Spinal cord (tissue), 10 donors: ENCODE results near the gene ENGASE. TPM values are rescaled to one million over a fixed set of nuclear protein-coding genes. Genes with fewer than 3 reads are reported as not detected.
A peak's percentile ranks its signal among the peaks of the same experiment; 100 is the strongest.

Source experiments
- DNase-seq, 6 donors: peaks; one replicate each; pipeline versions ENCODE4 v3.0.0 to v3.0.0-alpha.2; 2013 to 2015; ENCODE audit warnings: low spot score in 6 of 6, low read depth in 4 of 6
- H3K27ac ChIP-seq: one replicate; pipeline ENCODE4 v1.5.1; 2013; ENCODE audit warnings: low read depth, low read length, control low read depth
- H3K27me3 ChIP-seq: one replicate; pipeline ENCODE4 v1.6.1; 2013; ENCODE audit warnings: low read length; ENCODE audit not compliant: control insufficient read depth, insufficient read depth
- H3K36me3 ChIP-seq: one replicate; pipeline ENCODE4 v1.6.1; 2013; ENCODE audit warnings: low read length; ENCODE audit not compliant: control insufficient read depth, insufficient read depth
- H3K4me1 ChIP-seq: one replicate; pipeline ENCODE4 v1.6.1; 2013; ENCODE audit warnings: low read length; ENCODE audit not compliant: control insufficient read depth, insufficient read depth
- H3K4me3 ChIP-seq: one replicate; pipeline ENCODE4 v1.5.1; 2013; ENCODE audit warnings: low read depth, low read length, control low read depth
- H3K9me3 ChIP-seq: one replicate; pipeline ENCODE4 v1.6.1; 2013; ENCODE audit warnings: low read length; ENCODE audit not compliant: control insufficient read depth, insufficient read depth
- WGBS: methylation state at CpG from one replicate; pipeline ENCODE4 v1.1.5; 2013; ENCODE audit warnings: missing lambda C conversion rate; ENCODE audit not compliant: insufficient coverage; 5-methylcytosine and 5-hydroxymethylcytosine counted together
- long read RNA-seq, 4 donors: transcript quantifications; one replicate each; lab custom pipeline, GENCODE V29; 2026
- polyA plus RNA-seq, 2 donors: library from polyadenylated mRNA; unstranded; fragments of 120-200 nt; gene quantifications; one replicate each; pipeline ENCODE4 v1.2.1, GENCODE V29; 2013; ENCODE audit not compliant: insufficient read length in 2 of 2
- total RNA-seq, 2 donors: library from RNA; depleted of rRNA in 1 of 2; stranded (reverse); fragments of 120-200 nt in 1 of 2; fragments of >200 nt in 1 of 2; gene quantifications; one replicate each; pipeline versions ENCODE4 v1.2.3 to v1.2.4, GENCODE V29; 2013 to 2014
- donor health status: healthy.

Gene ENGASE
- total RNA-seq (10 to 100 TPM; 15.3 to 16.5 TPM), polyA plus RNA-seq (10 to 100 TPM; 27.9 to 32.6 TPM)
- long read RNA-seq, donor 1, partial matches to known transcripts, result 0 of 2 reads
- long read RNA-seq, donor 1, other reads (novel, unspliced or antisense), result 0 of 2 reads
- long read RNA-seq, donor 2, partial matches to known transcripts, result 0 of 3 reads
- long read RNA-seq, donor 2, other reads (novel, unspliced or antisense), result 0 of 3 reads
- long read RNA-seq, donor 3, result 0 reads
- long read RNA-seq, donor 4, partial matches to known transcripts, result 0 of 5 reads
- long read RNA-seq, donor 4, other reads (novel, unspliced or antisense), result 0 of 5 reads

GRCh38 chr17:79074649-79075445, at the start of gene ENGASE:
TSS of gene ENGASE (plus strand) at chr17:79074824. CDS start at chr17:79074945, 121 bp downstream.
- Histone ChIP-seq H3K4me1 (peaks cover 19% of the 10 kb centered on the region), H3K4me3 (peak within 1 kb of the TSS; percentile 66), H3K9me3 (no peaks in the 10 kb centered on the region), H3K27ac (peak within 1 kb of the TSS; percentile 52), H3K27me3 (no peaks in the 10 kb centered on the region), H3K36me3 (peaks cover 21% of the 10 kb centered on the region)
- WGBS, result under 1% methylated on average over 106 of the region's 106 CpGs
- peak; percentile 68 to 97 (median 88) for DNase-seq

DNA sequence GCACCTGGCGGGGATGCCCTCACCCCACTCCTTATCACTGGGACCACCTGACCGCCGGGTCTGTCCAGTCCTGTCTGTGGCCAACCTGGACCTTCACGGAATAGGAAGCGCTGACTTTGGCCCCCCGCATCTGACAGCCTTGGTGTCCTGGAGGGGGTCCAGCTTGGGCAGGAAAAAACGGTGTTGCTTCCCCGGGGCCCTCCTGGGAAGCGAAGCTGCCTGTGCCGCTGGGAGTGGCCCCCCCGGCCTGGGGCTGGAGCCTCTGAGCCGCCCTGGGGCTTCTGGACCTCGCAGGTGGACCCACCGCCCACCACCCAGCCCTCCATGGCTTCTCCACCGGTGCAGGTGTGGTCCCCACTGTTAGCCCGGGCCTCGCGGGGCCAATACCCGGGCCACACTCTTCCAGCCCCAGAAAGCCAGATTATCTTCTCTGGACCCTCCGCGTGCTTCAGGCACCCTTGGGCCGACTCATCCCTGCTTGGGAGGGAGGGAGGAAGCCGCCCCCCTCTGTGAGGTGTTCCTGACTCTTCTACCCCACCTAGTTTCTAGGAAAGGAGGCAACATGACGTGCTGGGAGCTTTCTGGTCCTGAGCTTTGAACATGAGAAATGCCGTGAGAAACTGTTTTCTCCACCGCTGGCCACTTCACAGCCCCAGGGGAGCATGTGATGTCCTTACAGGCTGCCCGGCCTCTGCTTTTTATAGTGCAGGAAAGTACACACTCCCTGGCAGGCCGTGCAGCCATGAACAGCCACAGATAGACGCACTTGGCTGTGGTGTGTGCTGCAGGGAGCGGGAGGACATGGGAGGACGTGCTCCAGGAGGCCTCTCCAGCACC, 49.5 kb upstream of the ENGASE start:
- 52% methylated on average over 20 of the region's 31 CpGs for WGBS
- Histone ChIP-seq H3K27me3 (peaks cover 71% of the 10 kb centered on the region), H3K4me1 (peaks cover 39% of the 10 kb centered on the region)

DNA sequence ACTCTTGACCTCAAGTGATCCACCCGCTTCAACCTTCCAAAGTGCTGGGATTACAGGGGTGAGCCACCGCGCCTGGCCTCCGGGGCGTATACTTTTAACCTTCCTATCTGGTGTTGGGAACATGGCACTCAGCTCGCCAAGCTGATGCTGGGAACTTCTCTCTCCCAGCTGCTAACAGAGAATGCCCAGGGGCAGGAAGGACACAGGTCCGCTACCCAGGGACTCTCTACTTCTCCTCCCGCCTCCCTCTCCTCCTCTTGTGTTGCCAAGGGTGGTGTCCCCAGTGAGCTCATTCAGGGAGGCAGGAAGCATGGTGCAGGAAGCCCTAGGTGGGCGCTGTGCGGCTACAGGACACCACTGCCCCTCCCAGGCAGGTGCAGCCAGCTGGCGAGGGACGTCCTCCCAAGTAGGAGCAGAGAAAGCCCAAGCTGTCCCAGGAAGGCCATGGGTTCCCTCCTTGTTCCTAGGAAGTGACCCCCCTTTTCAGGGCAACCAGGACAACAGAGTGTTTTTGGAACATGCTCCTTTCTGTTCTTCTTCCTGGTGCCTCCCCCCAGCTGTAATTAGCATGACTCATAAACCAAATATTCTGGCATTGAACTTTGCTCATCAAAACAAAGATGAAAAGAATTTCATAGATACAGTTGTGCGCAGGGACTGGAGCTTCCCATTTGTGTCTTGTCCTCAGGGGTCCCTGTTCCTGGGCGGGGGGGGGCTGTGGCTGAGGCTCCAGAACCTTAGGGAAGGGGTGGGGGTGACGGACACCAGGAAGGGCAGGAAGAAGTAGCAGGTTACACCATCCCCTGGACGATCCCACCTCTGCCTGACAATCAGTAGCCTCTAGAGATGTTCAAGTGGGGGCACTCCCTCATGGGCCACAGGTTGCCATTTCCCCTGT, 48.0 kb upstream of the ENGASE start:
- peaks cover 37% of the 10 kb centered on the region for H3K4me1 ChIP-seq
- no peaks in the 10 kb centered on the region for H3K36me3 ChIP-seq
- no peak overlapping the region for H3K4me3 ChIP-seq
- H3K27ac ChIP-seq, result no peak overlapping the region
- H3K27me3 ChIP-seq, result peaks cover 64% of the 10 kb centered on the region
- 88% methylated on average over 11 of the region's 16 CpGs for WGBS
- no peaks in the 10 kb centered on the region for H3K9me3 ChIP-seq
- no peak for DNase-seq

More for the DNA sequence above, 49.5 kb upstream of the ENGASE start:
- no peak overlapping the region for H3K27ac ChIP-seq
- no peaks in the 10 kb centered on the region for H3K36me3 ChIP-seq
- no peak for DNase-seq
- peak overlapping the region; percentile 46 for H3K4me3 ChIP-seq
- no peaks in the 10 kb centered on the region for H3K9me3 ChIP-seq

- Histone ChIP-seq H3K4me1 (peaks cover 37% of the 10 kb centered on the region), H3K4me3 (no peak overlapping the region), H3K27me3 (peaks cover 61% of the 10 kb centered on the region), H3K36me3 (no peaks in the 10 kb centered on the region), H3K9me3 (no peaks in the 10 kb centered on the region), H3K27ac (no peak overlapping the region)
- whole genome bisulfite sequencing, result 52% methylated on average over 9 of the region's 10 CpGs
- DNase-seq, result peak in 1 of 6 donors; percentile 9
These were observed 47.2 kb upstream of the ENGASE start for GRCh38 chr17:79027274-79027924.

- peaks cover 37% of the 10 kb centered on the region for H3K4me1 ChIP-seq
- peaks cover 55% of the 10 kb centered on the region for H3K27me3 ChIP-seq
- no peak for DNase-seq
- 58% methylated on average over 15 of the region's 16 CpGs for WGBS
- no peaks in the 10 kb centered on the region for H3K36me3 ChIP-seq
- H3K4me3 ChIP-seq, result no peak overlapping the region
- no peak overlapping the region for H3K27ac ChIP-seq
- H3K9me3 ChIP-seq, result no peaks in the 10 kb centered on the region
These were observed 46.6 kb upstream of the ENGASE start for GRCh38 chr17:79027925-79028491.

- Histone ChIP-seq H3K36me3 (no peaks in the 10 kb centered on the region), H3K4me1 (peaks cover 37% of the 10 kb centered on the region), H3K9me3 (no peaks in the 10 kb centered on the region), H3K4me3 (no peak overlapping the region), H3K27ac (no peak overlapping the region), H3K27me3 (peaks cover 48% of the 10 kb centered on the region)
- peak in 1 of 6 donors; percentile 42 for DNase-seq
- 70% methylated on average over 16 of the region's 17 CpGs for WGBS
These were observed 45.9 kb upstream of the ENGASE start for GRCh38 chr17:79028496-79029326.

DNA sequence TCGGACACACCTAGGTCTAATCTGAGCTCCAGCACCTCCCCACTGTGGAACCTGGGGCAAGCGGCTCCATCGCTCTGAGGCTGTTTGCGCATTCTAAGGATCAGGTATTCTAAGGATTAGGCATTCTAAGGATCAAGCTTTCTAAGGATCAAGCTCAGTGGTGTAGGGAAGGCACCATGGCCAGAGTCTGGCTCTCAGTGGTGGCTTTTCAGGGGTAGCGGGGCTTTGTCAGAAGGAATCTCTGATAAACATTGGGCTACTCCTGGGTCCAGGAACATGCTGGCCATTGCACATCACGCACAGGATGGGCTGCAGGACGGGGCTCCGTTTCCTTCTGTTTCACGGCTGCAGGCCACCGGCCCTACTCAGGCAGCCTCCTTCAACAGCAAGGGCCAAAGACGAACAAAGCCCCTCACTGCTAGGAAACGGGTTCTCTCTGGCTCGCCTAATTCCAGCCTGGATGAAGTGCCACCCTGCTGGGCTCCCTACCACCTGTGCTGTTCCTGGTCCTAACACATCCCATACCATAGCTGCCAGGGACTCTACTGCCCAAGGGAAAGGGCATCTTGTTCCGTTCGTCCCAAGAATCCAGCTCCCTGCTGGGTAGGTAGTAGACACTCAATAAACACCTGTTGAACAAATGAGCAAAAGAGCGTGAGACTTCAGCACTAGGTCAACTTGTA, 45.2 kb upstream of the ENGASE start:
- DNase-seq, result no peak
- WGBS, result 77% methylated on average over 15 of the region's 16 CpGs
- H3K9me3 ChIP-seq, result no peaks in the 10 kb centered on the region
- peaks cover 37% of the 10 kb centered on the region for H3K4me1 ChIP-seq
- H3K27ac ChIP-seq, result no peak overlapping the region
- no peaks in the 10 kb centered on the region for H3K36me3 ChIP-seq
- H3K27me3 ChIP-seq, result peaks cover 40% of the 10 kb centered on the region
- H3K4me3 ChIP-seq, result no peak overlapping the region
